Fibroblast of peridontal ligament (primary cell): ENCODE measurements around the gene FAM9B.

Experiments used
- DNase-seq: peaks from one replicate; pipeline ENCODE4 v3.0.0-alpha.2; 2010; ENCODE audit errors: extremely low read depth

The FAM9B gene

GRCh38 chrX:8980756-8981155, 53.2 kb downstream of the FAM9B start:
- no peak for DNase-seq
